Spinal cord (tissue), 10 donors: ENCODE measurements around the gene GNAL. TPM values are rescaled to one million over a fixed set of nuclear protein-coding genes. Genes with fewer than 3 reads are reported as not detected.

ENCODE experiments used
- DNase-seq, 6 donors: peaks; one replicate each; pipeline versions ENCODE4 v3.0.0 to v3.0.0-alpha.2; 2013 to 2015; ENCODE audit warnings: low spot score in 6 of 6, low read depth in 4 of 6
- H3K27ac ChIP-seq: one replicate; pipeline ENCODE4 v1.5.1; 2013; ENCODE audit warnings: low read depth, low read length, control low read depth
- H3K27me3 ChIP-seq: one replicate; pipeline ENCODE4 v1.6.1; 2013; ENCODE audit warnings: low read length; ENCODE audit not compliant: control insufficient read depth, insufficient read depth
- H3K36me3 ChIP-seq: one replicate; pipeline ENCODE4 v1.6.1; 2013; ENCODE audit warnings: low read length; ENCODE audit not compliant: control insufficient read depth, insufficient read depth
- H3K4me1 ChIP-seq: one replicate; pipeline ENCODE4 v1.6.1; 2013; ENCODE audit warnings: low read length; ENCODE audit not compliant: control insufficient read depth, insufficient read depth
- H3K4me3 ChIP-seq: one replicate; pipeline ENCODE4 v1.5.1; 2013; ENCODE audit warnings: low read depth, low read length, control low read depth
- H3K9me3 ChIP-seq: one replicate; pipeline ENCODE4 v1.6.1; 2013; ENCODE audit warnings: low read length; ENCODE audit not compliant: control insufficient read depth, insufficient read depth
- WGBS: methylation state at CpG from one replicate; pipeline ENCODE4 v1.1.5; 2013; ENCODE audit warnings: missing lambda C conversion rate; ENCODE audit not compliant: insufficient coverage; 5-methylcytosine and 5-hydroxymethylcytosine counted together
- polyA plus RNA-seq, 2 donors: library from polyadenylated mRNA; unstranded; fragments of 120-200 nt; gene quantifications; one replicate each; pipeline ENCODE4 v1.2.1, GENCODE V29; 2013; ENCODE audit not compliant: insufficient read length in 2 of 2
- total RNA-seq, 2 donors: library from RNA; depleted of rRNA in 1 of 2; stranded (reverse); fragments of 120-200 nt in 1 of 2; fragments of >200 nt in 1 of 2; gene quantifications; one replicate each; pipeline versions ENCODE4 v1.2.3 to v1.2.4, GENCODE V29; 2013 to 2014
- donor health status: healthy.

The GNAL gene
- total and polyA plus RNA-seq, 4 donors = 30.2 to 81.0 (median 70.7) TPM

- no peaks in the 10 kb centered on the region for H3K9me3 ChIP-seq
- no peak overlapping the region for H3K27ac ChIP-seq
- 90% methylated on average over 2 of the region's 4 CpGs for WGBS
- no peak overlapping the region for H3K4me3 ChIP-seq
- no peak for DNase-seq
- no peaks in the 10 kb centered on the region for H3K4me1 ChIP-seq
- no peaks in the 10 kb centered on the region for H3K27me3 ChIP-seq
- H3K36me3 ChIP-seq = no peaks in the 10 kb centered on the region
Measured at GRCh38 chr18:11666831-11667230, 22.2 kb upstream of the GNAL start.

DNA sequence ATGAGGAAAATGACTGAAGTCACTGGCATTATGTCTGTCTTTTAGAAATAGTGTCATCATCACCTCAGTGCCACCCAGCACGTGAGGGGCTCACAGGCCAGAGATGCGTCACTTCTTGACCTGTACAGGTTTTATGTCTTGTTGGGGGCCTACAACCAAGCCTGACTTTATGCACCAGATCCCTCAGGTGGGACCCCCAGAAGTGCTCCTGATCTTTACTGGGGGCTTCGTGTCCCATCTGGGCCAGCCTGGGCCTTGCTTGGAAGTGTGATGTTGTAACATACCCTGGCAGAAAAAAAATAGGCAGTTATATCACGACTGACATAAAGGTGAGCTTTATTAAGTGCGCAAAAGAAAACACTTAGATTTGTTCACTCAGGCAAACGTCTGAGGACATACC is 21.5 kb upstream of the GNAL start:
- whole genome bisulfite sequencing = 89% methylated on average over 3 of the region's 6 CpGs
- Histone ChIP-seq H3K36me3 (no peaks in the 10 kb centered on the region), H3K4me3 (no peak overlapping the region), H3K9me3 (no peaks in the 10 kb centered on the region), H3K27me3 (no peaks in the 10 kb centered on the region), H3K27ac (no peak overlapping the region), H3K4me1 (no peaks in the 10 kb centered on the region)
- DNase-seq = no peak

GRCh38 chr18:11668441-11669169 is 20.5 kb upstream of the GNAL start:
- H3K27me3 ChIP-seq = no peaks in the 10 kb centered on the region
- peak in 1 of 6 donors; percentile 19 for DNase-seq
- H3K9me3 ChIP-seq = no peaks in the 10 kb centered on the region
- no peaks in the 10 kb centered on the region for H3K36me3 ChIP-seq
- no peaks in the 10 kb centered on the region for H3K4me1 ChIP-seq
- H3K27ac ChIP-seq = no peak overlapping the region
- WGBS = 65% methylated on average over 9 of the region's 10 CpGs
- no peak overlapping the region for H3K4me3 ChIP-seq

DNA sequence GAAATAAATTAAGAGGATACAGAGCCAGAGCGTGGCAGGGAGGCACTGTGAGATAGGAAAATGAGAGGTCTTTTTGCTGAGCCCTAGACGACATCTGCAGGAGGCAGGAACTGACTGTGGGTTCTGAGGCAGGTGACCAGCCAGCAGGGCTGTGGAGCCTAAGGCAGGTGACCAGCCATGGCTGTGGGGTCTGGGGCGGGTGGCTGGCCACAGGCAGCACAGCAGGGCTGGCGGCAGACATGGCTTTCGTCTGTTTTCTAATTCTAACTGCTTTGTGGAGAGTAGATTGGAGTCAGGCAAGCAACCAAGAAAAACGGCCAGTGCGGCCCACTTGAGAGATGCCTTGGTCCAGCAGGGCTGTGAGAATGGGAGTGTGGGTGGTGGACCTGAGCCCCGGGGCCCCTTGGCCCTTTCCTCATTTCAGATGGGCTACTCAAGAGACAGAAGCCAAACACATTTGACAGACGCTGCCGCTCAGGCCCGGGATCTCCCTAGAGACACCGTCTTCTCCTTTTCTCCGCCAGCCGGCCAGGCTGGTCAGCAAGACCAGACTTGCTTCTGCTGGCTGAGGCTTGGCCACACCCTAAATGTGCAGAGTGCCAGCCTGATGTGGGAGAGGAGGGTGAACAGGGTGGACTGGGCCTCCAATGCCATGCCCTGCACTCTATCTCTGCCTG is 19.7 kb upstream of the GNAL start:
- no peaks in the 10 kb centered on the region for H3K9me3 ChIP-seq
- WGBS = 85% methylated on average over 13 of the region's 14 CpGs
- H3K27me3 ChIP-seq = no peaks in the 10 kb centered on the region
- no peaks in the 10 kb centered on the region for H3K36me3 ChIP-seq
- H3K4me1 ChIP-seq = no peaks in the 10 kb centered on the region
- no peak overlapping the region for H3K4me3 ChIP-seq
- no peak for DNase-seq
- no peak overlapping the region for H3K27ac ChIP-seq

DNA sequence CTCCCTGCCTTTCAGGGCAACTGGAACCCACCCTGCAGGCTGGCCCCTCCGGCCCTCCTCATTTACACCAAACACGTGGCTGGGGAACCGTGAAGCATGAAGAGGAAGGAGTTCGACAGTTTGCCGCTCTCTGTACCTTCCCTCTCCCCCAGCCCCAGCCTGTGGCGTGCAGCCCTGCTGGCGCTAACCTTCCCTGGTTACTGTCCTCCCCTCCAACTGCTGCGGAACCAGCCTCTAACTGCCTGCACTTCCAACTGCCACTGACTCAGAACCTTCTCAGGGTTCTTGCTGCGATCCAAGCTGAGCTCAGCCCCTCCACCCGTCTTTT is 19.2 kb upstream of the GNAL start:
- DNase-seq = no peak
- Histone ChIP-seq H3K27ac (no peak overlapping the region), H3K36me3 (no peaks in the 10 kb centered on the region), H3K4me1 (no peaks in the 10 kb centered on the region), H3K4me3 (no peak overlapping the region), H3K9me3 (no peaks in the 10 kb centered on the region), H3K27me3 (no peaks in the 10 kb centered on the region)
- WGBS = 84% methylated on average over 10 of the region's 10 CpGs

GRCh38 chr18:11671156-11671555 is 17.9 kb upstream of the GNAL start:
- Histone ChIP-seq H3K4me1 (no peaks in the 10 kb centered on the region), H3K27me3 (no peaks in the 10 kb centered on the region), H3K36me3 (no peaks in the 10 kb centered on the region), H3K9me3 (no peaks in the 10 kb centered on the region), H3K27ac (no peak overlapping the region), H3K4me3 (no peak overlapping the region)
- no peak for DNase-seq
- WGBS = 94% methylated on average over 5 of the region's 8 CpGs

DNA sequence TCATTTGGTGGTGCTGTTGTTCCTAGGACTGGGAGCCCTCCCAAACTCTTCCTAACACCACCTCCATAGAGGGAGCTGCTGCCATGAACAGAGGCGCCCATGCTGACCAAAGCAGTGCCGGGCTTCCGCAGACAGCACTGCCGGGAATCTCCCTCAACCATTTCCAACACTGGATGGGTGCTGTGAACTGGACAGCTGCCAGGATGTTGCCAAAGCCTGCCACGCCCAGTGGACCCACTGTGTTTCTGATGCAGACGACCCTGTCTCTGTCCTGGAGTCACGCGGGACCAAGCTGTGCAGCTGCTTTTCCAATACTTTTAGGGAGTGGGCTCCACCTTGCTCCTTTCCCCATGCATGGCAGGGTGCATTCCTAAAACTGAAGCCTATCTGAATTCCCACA is 16.9 kb upstream of the GNAL start:
- Histone ChIP-seq H3K9me3 (no peaks in the 10 kb centered on the region), H3K36me3 (no peaks in the 10 kb centered on the region), H3K4me1 (no peaks in the 10 kb centered on the region), H3K27me3 (no peaks in the 10 kb centered on the region), H3K27ac (no peak overlapping the region), H3K4me3 (no peak overlapping the region)
- WGBS = 94% methylated on average over 8 of the region's 8 CpGs
- no peak for DNase-seq

- WGBS = 87% methylated on average over 7 of the region's 8 CpGs
Measured at GRCh38 chr18:11672846-11673454, 16.1 kb upstream of the GNAL start.

GRCh38 chr18:11673560-11673959 is 15.5 kb upstream of the GNAL start:
- 90% methylated on average over 8 of the region's 9 CpGs for whole genome bisulfite sequencing
- no peaks in the 10 kb centered on the region for H3K4me1 ChIP-seq
- no peak overlapping the region for H3K4me3 ChIP-seq
- no peak for DNase-seq
- no peak overlapping the region for H3K27ac ChIP-seq
- no peaks in the 10 kb centered on the region for H3K36me3 ChIP-seq
- no peaks in the 10 kb centered on the region for H3K9me3 ChIP-seq
- no peaks in the 10 kb centered on the region for H3K27me3 ChIP-seq

More at GRCh38 chr18:11672846-11673454, 16.1 kb upstream of the GNAL start:
- Histone ChIP-seq H3K27ac (no peak overlapping the region), H3K36me3 (no peaks in the 10 kb centered on the region), H3K4me3 (no peak overlapping the region), H3K9me3 (no peaks in the 10 kb centered on the region), H3K27me3 (no peaks in the 10 kb centered on the region), H3K4me1 (no peaks in the 10 kb centered on the region)
- no peak for DNase-seq

DNA sequence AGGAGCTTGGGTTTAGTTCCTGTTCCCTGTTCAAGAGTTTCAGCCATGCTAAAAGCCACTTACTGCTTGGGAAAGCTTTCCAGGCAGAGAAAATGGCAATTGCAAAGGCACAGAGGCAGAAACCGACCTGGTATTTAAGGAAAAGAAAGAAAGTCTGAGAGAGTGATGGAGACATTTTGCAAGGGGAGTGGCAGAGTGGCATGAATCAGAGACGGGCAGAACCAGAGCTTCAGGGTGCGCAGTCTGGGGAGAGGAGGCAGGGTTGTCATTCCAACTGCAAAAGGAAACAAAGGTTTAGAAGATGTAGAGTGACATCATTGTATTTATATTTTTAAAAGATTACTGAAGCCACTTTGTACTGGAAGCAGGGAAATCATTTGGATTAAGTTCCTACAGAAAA is 14.9 kb upstream of the GNAL start:
- H3K4me1 ChIP-seq = no peaks in the 10 kb centered on the region
- H3K27ac ChIP-seq = no peak overlapping the region
- H3K27me3 ChIP-seq = no peaks in the 10 kb centered on the region
- H3K36me3 ChIP-seq = no peaks in the 10 kb centered on the region
- no peak for DNase-seq
- H3K4me3 ChIP-seq = no peak overlapping the region
- WGBS = 67% methylated on average over 3 of the region's 3 CpGs
- H3K9me3 ChIP-seq = no peaks in the 10 kb centered on the region
